MG63 (cell line): ENCODE data around the gene INVS. TPM values are rescaled to one million over a fixed set of nuclear protein-coding genes. Genes with fewer than 3 reads are reported as not detected.
"Not testable (repeated sequence)": the region's sequence is repeated elsewhere in the genome, so short reads cannot be mapped to it uniquely, and the experiment has no call there.

Experiments
- DNase-seq: peaks from one replicate; pipeline ENCODE4 v3.0.0-alpha.2; 2020
- H3K27me3 ChIP-seq: fragments of 250-450 bp; sonication (Bioruptor Pico); 2 replicates; pipeline ENCODE4 v1.5.1; 2020; ENCODE audit warnings: mild to moderate bottlenecking, moderate library complexity
- H3K36me3 ChIP-seq: fragments of 250-450 bp; sonication (Bioruptor Pico); 2 replicates; pipeline ENCODE4 v1.5.1; 2020; ENCODE audit warnings: mild to moderate bottlenecking, moderate library complexity
- H3K4me3 ChIP-seq: fragments of 250-450 bp; sonication (Bioruptor Pico); 2 replicates; pipeline ENCODE4 v1.5.1; 2020; ENCODE audit warnings: mild to moderate bottlenecking, moderate library complexity
- H3K9me3 ChIP-seq: fragments of 250-450 bp; sonication (Bioruptor Pico); 2 replicates; pipeline ENCODE4 v1.5.1; 2020; ENCODE audit warnings: mild to moderate bottlenecking, moderate library complexity
- total RNA-seq: library from RNA; depleted of rRNA; stranded (reverse); fragments of >200 nt; shearing (Covaris generic); gene quantifications from 2 replicates; pipeline ENCODE4 v1.2.3, GENCODE V29; 2014; ENCODE audit warnings: low replicate concordance

Gene INVS
- total RNA-seq, 1 experiment from 2014 or later, result 14.0 TPM

GRCh38 chr9:100145167-100145934 is 46.3 kb downstream of the INVS start:
- not testable (repeated sequence) for H3K36me3 ChIP-seq, H3K27me3 ChIP-seq, H3K4me3 ChIP-seq, H3K9me3 ChIP-seq, DNase-seq

DNA sequence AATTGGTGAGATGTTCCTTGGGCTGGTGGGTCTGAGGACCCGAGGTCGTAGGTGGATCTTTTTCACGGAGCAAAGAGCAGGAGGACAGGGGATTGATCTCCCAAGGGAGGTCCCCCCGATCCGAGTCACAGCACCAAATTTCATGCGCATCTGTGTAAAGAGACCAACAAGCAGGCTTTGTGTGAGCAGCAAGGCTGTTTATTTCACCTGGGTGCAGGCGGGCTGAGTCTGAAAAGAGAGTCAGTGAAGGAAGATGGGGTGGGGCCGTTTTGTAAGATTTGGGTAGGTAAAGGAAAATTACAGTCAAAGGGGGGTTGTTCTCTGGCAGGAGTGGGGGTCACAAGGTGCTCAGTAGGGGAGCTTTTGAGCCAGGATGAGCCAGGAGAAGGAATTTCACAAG is 46.9 kb downstream of the INVS start:
- DNase-seq, H3K9me3 ChIP-seq: not testable (repeated sequence)

DNA sequence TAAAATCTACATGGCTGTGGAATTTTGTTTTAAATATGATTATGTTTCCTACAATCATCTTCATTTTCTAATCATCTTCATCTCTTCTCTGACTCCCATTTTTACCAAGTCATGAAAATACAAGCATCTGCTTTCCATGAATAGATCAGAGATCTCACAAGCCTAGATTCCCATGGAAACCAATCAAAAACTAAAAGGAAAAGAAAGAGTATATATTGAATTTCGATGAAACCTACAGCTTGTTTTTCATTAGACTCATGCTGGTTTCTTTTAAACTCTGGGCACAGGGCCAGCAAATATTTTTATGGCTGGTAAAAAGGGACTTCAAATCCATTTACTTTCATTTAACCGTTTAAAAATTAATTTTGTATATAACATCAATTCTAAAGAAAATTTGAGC is 51.2 kb downstream of the INVS start:
- no peak for DNase-seq
- no peaks in the 10 kb centered on the region for H3K27me3 ChIP-seq
- no peaks in the 10 kb centered on the region for H3K9me3 ChIP-seq
- no peaks in the 10 kb centered on the region for H3K36me3 ChIP-seq
- H3K4me3 ChIP-seq, result no peak overlapping the region

More for the DNA sequence above, 46.9 kb downstream of the INVS start:
- not testable (repeated sequence) for H3K36me3 ChIP-seq, H3K4me3 ChIP-seq, H3K27me3 ChIP-seq

DNA sequence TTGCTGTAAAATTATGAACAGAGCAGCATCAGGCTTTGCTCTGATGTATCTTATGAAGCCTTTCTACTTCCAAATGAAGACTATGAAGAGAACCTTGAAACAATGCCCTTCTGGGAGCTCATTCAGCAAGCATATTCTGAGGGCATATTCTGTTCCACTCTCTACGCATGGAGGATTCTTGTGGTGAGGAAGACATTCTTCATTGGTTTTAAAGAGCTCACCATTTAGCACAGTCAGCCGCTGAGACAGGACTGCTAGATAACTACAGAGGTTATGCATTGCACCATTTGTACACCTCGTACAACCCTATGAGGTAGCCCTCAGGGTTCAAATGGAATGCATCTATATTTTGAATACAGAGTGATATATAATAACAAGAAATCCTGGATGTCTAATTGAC is 61.0 kb downstream of the INVS start:
- no peak for DNase-seq
- no peaks in the 10 kb centered on the region for H3K27me3 ChIP-seq

DNA sequence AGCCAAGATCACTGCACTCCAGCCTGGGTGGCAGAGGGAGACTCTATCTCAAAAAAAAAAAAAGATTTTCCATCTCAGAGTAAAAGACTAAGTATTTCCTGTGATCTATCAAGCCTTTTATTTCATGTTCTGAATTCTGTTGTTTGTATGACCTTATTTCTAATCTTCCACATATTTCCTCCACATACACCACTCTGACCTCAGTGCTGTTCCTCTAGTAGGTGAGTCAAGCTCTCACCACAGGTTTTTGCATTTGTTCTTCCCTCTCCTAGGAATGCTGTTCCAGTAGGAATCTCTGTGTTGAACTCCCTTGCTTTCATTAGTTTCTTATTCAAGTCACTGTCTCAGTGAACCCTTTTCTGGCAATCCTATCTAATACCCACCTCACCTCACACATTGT is 68.1 kb downstream of the INVS start:
- peaks cover 8% of the 10 kb centered on the region for H3K36me3 ChIP-seq
- no peaks in the 10 kb centered on the region for H3K9me3 ChIP-seq
- no peaks in the 10 kb centered on the region for H3K27me3 ChIP-seq
- H3K4me3 ChIP-seq, result no peak overlapping the region
- no peak for DNase-seq

More for the DNA sequence above, 61.0 kb downstream of the INVS start:
- Histone ChIP-seq H3K36me3 (peaks cover 2% of the 10 kb centered on the region; the same call in 1 of the 2 replicates), H3K9me3 (no peaks in the 10 kb centered on the region), H3K4me3 (no peak overlapping the region)

DNA sequence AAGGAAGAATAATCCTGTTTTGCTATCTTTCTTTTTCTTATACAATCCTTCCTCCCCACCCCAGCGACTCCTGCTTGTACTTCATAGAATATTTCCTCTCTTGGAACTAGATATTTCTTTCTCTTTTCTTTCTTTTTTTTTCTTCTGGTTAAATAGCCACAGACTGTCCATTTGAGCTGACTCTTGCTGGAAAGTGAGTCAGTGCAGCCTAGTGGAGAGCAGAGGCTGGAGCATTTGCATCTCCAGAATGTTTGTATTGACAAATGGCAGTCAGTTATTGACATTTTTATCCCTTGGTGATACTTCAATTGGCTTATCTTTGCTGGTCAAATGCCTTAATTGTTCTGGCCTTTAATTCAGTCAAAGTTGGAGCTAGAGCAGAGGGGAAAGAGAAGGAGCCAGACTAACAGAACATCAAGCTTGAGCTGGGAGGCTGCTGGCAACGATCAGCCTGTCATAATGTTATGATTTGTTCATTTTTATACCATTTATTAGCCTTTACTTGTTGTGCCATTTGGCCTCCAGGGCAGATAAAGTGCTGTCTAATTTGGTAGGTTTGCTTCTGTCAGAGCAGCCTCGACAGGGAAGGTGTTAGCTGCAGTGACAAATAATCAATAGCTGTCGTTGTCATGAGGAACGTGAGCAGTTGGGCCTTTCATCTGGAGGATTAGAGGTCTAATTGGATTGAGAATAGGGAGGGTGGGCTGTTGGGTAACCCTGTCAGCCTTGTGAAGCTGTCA is 69.0 kb downstream of the INVS start:
- Histone ChIP-seq H3K27me3 (no peaks in the 10 kb centered on the region), H3K36me3 (peaks cover 8% of the 10 kb centered on the region), H3K4me3 (no peak overlapping the region), H3K9me3 (no peaks in the 10 kb centered on the region)
- DNase-seq, result no peak

GRCh38 chr9:100170085-100170484 is 71.0 kb downstream of the INVS start:
- H3K9me3 ChIP-seq, result peaks cover 6% of the 10 kb centered on the region
- H3K27me3 ChIP-seq, result no peaks in the 10 kb centered on the region
- peaks cover 8% of the 10 kb centered on the region for H3K36me3 ChIP-seq
- DNase-seq, result no peak
- no peak overlapping the region for H3K4me3 ChIP-seq

- no peaks in the 10 kb centered on the region for H3K27me3 ChIP-seq
- H3K9me3 ChIP-seq, result peaks cover 6% of the 10 kb centered on the region
- H3K4me3 ChIP-seq, result no peak overlapping the region
- peaks cover 8% of the 10 kb centered on the region for H3K36me3 ChIP-seq
- DNase-seq, result no peak
These were observed 71.5 kb downstream of the INVS start for GRCh38 chr9:100170556-100170955.

DNA sequence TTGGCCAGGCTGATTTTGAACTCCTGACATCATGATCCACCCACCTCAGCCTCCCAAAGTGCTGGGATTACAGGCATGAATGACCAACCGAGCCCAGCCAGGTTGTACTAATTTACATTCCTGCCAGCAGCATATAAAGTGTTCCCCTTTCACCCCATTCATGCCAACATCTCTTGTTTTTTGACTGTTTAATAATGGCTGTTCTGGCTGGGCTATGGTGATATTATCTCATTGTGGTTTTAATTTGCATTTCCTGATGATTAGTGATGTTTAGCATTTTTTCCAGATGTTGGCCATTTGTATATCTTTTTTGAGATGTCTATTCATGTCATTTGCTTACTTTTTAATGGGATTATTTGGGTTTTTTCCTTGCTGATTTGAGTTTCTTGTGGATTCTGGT is 87.3 kb downstream of the INVS start:
- no peaks in the 10 kb centered on the region for H3K27me3 ChIP-seq
- no peak overlapping the region for H3K4me3 ChIP-seq
- DNase-seq, result no peak
- peaks cover 12% of the 10 kb centered on the region for H3K9me3 ChIP-seq
- H3K36me3 ChIP-seq, result peaks cover 1% of the 10 kb centered on the region; the same call in 1 of the 2 replicates

DNA sequence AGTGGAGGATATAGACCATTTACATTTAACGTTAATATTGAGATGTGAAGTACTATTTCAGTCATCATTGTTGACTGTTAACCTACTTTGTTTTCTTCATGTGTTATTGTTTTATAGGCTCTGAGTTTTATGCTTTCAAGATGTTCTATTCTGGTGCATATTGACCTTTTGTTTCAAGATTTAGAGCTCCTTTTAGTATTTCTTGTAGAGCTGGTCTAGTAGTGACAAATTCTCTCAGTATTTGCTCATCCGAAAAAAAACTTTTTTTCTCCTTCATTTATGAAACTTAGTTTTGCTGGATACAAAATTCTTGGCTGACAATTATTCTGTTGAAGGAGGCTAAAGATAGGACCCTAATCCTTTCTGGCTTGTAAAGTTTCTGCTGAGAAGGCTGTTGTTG is 91.3 kb downstream of the INVS start:
- no peak for DNase-seq
- Histone ChIP-seq H3K36me3 (peaks cover 3% of the 10 kb centered on the region; the same call in 1 of the 2 replicates), H3K4me3 (no peak overlapping the region), H3K27me3 (no peaks in the 10 kb centered on the region), H3K9me3 (peaks cover 14% of the 10 kb centered on the region)

DNA sequence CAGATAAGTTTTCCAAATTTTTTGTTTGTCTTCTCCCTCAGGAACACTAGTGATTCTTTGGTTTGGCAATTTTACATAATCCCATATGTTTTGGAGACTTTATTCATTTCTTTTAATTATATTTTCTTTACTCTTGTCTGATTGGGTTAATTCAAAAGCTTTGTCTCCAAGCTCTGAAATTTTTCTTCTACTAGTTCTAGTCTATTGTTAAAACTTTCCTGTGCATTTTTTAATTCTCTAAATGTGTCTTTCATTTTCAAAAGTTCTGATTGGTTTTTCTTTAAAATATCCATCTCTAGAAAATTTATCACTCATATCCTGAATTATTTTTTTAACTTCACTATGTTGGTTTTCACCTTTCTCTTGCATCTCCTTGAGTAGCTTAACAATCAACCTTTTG is 92.2 kb downstream of the INVS start:
- no peaks in the 10 kb centered on the region for H3K27me3 ChIP-seq
- H3K36me3 ChIP-seq, result peaks cover 3% of the 10 kb centered on the region; the same call in 1 of the 2 replicates
- no peak overlapping the region for H3K4me3 ChIP-seq
- H3K9me3 ChIP-seq, result peaks cover 14% of the 10 kb centered on the region
- DNase-seq, result no peak

DNA sequence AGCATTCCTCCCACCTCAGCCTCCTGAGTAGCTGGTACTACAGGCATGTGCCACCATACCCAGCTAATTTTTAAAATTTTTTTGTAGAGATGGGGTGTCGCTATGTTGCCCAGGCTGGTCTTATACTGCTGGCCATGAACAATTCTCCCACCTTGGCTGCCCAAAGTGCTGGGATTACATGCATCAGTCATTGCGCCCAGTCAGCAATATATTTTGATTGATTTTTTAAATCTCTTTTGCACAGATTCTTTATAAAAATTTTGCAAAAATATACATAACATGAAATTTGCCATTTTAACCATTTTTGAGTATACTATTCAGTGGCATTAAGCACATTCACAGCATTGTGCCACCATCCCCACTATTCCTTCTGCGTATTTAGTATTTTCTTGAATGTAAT is 94.0 kb downstream of the INVS start:
- no peak overlapping the region for H3K4me3 ChIP-seq
- peaks cover 6% of the 10 kb centered on the region; the same call in 1 of the 2 replicates for H3K36me3 ChIP-seq
- no peak for DNase-seq
- H3K27me3 ChIP-seq, result no peaks in the 10 kb centered on the region
- peaks cover 14% of the 10 kb centered on the region for H3K9me3 ChIP-seq

DNA sequence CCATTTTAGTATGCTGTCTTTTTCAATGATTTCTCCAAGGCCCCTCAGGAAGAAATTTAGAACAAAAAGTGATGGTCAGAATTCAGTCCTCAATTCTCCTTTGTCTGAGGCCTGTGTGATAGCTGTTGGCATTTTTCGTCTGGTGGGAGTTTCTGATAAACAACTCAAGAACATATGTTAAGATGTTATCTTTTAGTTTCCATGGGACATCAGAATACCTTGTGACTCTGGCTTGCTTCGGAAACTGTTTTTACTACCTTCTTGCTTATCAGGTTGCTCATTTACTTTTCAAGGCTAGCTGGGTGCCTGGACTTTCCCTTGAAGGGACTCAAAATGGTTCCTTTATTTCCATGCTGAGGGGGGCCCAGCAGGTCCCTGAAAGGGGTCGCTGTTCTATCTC is 97.2 kb downstream of the INVS start:
- Histone ChIP-seq H3K9me3 (peaks cover 3% of the 10 kb centered on the region; the same call in 1 of the 2 replicates), H3K36me3 (peaks cover 6% of the 10 kb centered on the region; the same call in 1 of the 2 replicates), H3K4me3 (no peak overlapping the region), H3K27me3 (no peaks in the 10 kb centered on the region)
- DNase-seq, result no peak

DNA sequence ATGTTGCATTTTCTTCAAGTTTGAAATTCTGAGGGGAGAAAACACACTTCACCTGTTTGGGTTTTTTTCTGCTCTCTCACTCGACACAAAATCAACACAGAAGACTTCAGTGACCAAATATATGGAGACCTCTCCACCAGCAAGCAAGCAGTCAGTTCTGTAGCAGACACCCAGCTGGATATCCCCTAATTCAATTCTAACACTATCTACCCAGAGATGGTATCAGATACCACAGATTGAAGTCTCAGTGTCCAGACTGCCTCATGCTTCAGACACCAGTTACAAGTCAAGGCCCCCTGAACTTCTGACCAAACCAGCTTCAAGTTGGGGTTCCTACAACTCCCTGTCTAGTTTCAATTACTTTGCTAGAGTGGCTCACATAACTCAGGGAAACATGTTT is 97.8 kb downstream of the INVS start:
- no peaks in the 10 kb centered on the region for H3K9me3 ChIP-seq
- DNase-seq, result no peak
- H3K4me3 ChIP-seq, result no peak overlapping the region
- 0 out of 2 replicates have a peak, but pooled peaks cover 3% of the 10 kb centered on the region for H3K36me3 ChIP-seq
- H3K27me3 ChIP-seq, result no peaks in the 10 kb centered on the region

DNA sequence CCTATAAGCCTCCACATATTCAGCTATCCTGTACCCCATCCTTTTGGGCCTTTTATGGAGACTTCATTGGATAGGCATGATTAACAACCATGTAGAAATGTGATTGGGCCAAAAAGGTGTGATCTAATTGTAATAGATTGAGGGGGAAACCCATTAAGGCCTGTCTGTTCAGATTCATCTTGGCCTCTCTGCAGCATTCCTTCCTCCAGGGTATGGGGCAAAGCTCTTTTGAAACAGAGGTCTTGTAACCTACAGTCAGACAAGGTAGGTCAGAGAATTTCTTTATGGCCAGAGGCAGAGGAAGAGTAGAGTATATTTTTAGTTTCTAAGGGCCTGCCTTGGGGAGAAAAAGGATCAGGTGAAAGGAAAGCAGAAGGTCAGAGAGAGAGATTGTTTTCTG is 98.5 kb downstream of the INVS start:
- no peak for DNase-seq
- H3K4me3 ChIP-seq, result no peak overlapping the region
- H3K36me3 ChIP-seq, result 0 out of 2 replicates have a peak, but pooled peaks cover 3% of the 10 kb centered on the region
- no peaks in the 10 kb centered on the region for H3K9me3 ChIP-seq
- H3K27me3 ChIP-seq, result no peaks in the 10 kb centered on the region

GRCh38 chr9:100202806-100203205 is 103.8 kb downstream of the INVS start:
- no peaks in the 10 kb centered on the region for H3K36me3 ChIP-seq
- DNase-seq, result no peak
- H3K27me3 ChIP-seq, result no peaks in the 10 kb centered on the region
- no peaks in the 10 kb centered on the region for H3K9me3 ChIP-seq
- H3K4me3 ChIP-seq, result no peak overlapping the region

DNA sequence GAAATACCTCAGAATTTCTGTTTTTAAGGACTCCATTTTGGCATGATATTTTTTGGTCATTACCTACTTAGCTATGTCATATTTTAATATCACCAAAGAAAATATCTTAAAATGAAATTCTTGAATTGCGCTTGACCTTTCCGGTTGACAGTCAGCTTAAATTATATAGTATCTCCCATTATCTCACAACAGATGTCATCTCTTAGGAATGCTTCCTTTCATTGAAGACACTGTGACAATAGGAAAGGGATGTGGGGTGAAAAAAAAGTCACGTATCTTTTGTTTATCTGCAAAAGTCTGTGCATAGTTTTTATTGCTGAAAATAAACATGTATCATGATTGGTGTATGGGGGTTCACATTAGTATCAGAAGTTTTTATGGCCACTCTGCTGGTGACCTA is 105.8 kb downstream of the INVS start:
- no peak overlapping the region for H3K4me3 ChIP-seq
- no peaks in the 10 kb centered on the region for H3K9me3 ChIP-seq
- no peaks in the 10 kb centered on the region for H3K27me3 ChIP-seq
- DNase-seq, result no peak
- no peaks in the 10 kb centered on the region for H3K36me3 ChIP-seq

GRCh38 chr9:100206899-100207298 is 107.9 kb downstream of the INVS start:
- Histone ChIP-seq H3K27me3 (no peaks in the 10 kb centered on the region), H3K36me3 (no peaks in the 10 kb centered on the region), H3K4me3 (no peak overlapping the region), H3K9me3 (no peaks in the 10 kb centered on the region)
- DNase-seq, result no peak
